Measurements from ENCODE around the gene BICDL1.
"Not testable (repeated sequence)": the region's sequence is repeated elsewhere in the genome, so short reads cannot be mapped to it uniquely, and the experiment has no call there.

Gene BICDL1, protein sequence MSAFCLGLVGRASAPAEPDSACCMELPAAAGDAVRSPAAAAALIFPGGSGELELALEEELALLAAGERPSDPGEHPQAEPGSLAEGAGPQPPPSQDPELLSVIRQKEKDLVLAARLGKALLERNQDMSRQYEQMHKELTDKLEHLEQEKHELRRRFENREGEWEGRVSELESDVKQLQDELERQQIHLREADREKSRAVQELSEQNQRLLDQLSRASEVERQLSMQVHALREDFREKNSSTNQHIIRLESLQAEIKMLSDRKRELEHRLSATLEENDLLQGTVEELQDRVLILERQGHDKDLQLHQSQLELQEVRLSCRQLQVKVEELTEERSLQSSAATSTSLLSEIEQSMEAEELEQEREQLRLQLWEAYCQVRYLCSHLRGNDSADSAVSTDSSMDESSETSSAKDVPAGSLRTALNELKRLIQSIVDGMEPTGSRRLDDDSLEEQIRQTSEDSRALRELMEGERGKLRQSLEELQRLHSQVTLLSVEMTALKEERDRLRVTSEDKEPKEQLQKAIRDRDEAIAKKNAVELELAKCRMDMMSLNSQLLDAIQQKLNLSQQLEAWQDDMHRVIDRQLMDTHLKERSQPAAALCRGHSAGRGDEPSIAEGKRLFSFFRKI

GRCh38 chr12:119988472-119989360 is at the start of gene BICDL1:
Gene BICDL1 (plus strand): TSS chr12:119989236. CDS start chr12:119989869, 633 bp downstream.
- no peak for FAIRE-seq
- peak; percentile 34 for DNase-seq (ENCODE audit: low spot score)

GRCh38 chr12:119940897-119941296 is 48.1 kb upstream of the BICDL1 start:
- DNase-seq (ENCODE audit: low spot score) (peak; percentile 94), FAIRE-seq (peak; percentile 88)

- FAIRE-seq (no peak), DNase-seq (ENCODE audit: low spot score) (no peak)
Observed at GRCh38 chr12:119942386-119942785, 46.6 kb upstream of the BICDL1 start.

- FAIRE-seq (no peak), DNase-seq (ENCODE audit: low spot score) (no peak)
Observed at GRCh38 chr12:119946213-119946612, 42.8 kb upstream of the BICDL1 start.

DNA sequence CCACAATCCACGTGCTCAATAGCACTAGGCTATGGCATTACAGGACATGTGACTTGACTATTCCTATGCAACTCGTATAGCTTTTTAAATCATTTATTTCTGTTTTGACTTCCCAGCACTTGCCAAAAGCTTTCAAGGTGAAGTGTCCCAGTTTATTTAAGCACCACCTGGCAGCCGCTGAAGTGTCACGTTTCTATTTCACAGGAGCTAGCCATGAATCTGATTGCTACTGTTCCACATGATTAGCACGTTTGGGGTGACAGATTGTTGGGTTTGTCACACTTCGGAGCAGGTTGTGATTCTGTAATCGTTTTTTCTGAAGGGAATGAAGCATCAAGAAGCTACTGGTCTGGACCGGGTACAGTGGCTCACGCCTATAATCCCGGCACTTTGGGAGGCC is 39.9 kb upstream of the BICDL1 start:
- FAIRE-seq, result no peak
- DNase-seq (ENCODE audit: low spot score), result no peak

GRCh38 chr12:119949594-119949993 is 39.4 kb upstream of the BICDL1 start:
- FAIRE-seq (no peak), DNase-seq (ENCODE audit: low spot score) (no peak)

GRCh38 chr12:119956047-119956446 is 33.0 kb upstream of the BICDL1 start:
- DNase-seq (ENCODE audit: low spot score), result no peak

DNA sequence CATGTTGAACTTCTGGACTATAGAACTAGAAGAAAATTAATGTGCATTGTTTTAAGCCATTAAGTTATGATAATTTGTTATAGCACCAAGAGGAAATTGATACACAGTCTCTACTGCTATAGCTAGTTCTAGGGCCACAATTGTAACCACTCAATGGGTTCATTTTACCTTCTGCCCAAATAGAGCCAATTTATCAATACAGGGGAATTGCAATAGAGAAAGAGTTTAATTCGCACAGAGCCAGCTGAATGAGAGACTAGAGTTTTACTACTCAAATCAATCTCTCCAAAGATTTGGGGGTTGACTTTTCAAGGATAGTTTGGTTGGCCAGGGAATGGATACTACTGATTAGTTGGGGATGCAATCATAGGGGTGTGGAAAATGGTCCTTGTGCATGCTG is 31.9 kb upstream of the BICDL1 start:
- DNase-seq (ENCODE audit: low spot score), result no peak
- no peak for FAIRE-seq

More at GRCh38 chr12:119956047-119956446, 33.0 kb upstream of the BICDL1 start:
- FAIRE-seq, result no peak

- no peak for DNase-seq (ENCODE audit: low spot score)
- FAIRE-seq, result no peak
Observed at GRCh38 chr12:119959435-119959834, 29.6 kb upstream of the BICDL1 start.

DNA sequence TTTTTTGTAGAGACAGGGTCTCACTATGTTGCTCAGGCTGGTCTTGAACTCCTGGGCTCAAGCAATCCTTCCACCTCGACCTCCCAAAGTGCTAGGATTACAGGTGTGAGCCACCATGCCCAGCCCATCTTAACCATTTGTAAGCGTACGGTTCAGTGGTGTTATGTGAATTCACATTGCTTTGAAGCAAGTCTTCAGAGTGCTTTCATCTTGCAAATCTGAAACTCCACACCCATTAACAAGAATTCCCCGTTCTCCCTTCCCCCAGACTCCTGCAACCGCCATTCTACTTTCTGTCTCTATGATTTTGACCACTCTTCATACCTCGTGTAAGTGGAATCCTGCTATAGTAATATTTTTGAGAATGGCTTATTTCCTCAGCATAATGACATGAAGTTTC is 24.9 kb upstream of the BICDL1 start:
- DNase-seq (ENCODE audit: low spot score), result no peak
- FAIRE-seq, result no peak

GRCh38 chr12:119964929-119965328 is 24.1 kb upstream of the BICDL1 start:
- FAIRE-seq (no peak), DNase-seq (ENCODE audit: low spot score) (no peak)

DNA sequence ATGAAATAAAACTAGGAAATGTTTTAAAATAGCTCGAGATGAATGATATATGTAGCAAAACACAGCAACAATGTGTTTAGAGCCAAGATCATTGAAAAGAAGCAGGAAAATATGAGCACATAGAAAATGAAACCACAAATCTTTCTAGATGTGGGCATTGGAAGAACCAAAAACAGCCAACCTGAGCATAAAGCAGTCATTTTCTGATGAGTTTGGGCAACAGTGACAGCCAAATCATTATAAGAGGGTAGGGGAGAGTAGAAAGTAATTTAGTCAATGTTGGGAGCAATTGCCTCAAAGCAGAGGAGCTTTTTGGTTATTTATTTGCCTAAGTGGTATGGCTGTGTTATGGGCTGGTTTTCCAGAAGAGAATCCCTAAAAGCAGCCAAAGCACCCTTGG is 8.8 kb upstream of the BICDL1 start:
- no peak for FAIRE-seq
- no peak for DNase-seq (ENCODE audit: low spot score)

DNA sequence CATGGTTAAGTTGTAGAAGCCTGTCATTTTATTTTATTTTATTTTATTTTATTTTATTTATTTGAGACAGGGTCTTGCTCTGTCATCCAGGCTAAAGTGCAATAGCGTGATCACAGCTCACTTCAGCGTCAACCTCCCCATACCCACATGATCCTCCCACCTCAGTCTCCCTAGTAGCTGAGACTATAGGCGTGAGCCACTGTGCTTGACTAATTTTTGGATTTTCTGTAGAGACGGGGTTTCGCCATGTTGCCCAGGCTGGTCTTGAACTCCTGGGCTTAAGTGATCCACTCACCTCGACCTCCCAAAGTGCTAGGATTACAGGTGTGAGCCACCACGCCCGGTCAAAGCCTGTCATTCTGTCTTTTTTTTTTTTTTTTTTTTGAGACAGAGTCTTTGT is 8.3 kb upstream of the BICDL1 start:
- FAIRE-seq; DNase-seq (ENCODE audit: low spot score): not testable (repeated sequence)

- FAIRE-seq, result no peak
Observed at GRCh38 chr12:119989361-119989730, 310 bp downstream of the BICDL1 start.

DNA sequence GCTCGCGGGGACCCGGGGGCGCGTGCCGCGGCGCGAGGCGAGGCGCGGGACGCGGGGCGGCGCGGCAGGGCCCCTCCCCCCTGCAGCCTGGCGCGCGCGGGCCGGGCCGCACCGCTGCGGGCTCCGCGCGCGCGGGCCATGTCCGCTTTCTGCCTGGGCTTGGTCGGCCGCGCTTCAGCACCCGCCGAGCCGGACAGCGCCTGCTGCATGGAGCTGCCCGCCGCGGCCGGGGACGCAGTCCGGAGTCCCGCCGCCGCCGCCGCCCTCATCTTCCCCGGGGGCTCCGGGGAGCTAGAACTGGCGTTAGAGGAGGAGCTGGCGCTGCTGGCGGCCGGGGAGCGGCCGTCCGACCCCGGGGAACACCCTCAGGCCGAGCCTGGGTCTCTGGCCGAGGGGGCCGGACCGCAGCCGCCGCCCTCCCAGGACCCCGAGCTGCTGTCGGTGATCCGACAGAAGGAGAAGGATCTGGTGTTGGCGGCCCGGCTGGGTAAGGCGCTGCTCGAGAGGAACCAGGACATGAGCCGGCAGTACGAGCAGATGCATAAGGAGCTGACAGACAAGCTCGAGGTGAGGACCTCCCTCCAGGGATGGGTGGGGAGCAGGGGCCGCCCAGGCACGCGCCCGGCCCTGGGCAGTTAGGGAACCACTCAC is 820 bp downstream of the BICDL1 start:
- FAIRE-seq (no peak), DNase-seq (ENCODE audit: low spot score) (peak; percentile 15)

More at GRCh38 chr12:119989361-119989730, 310 bp downstream of the BICDL1 start:
- DNase-seq (ENCODE audit: low spot score), result peak; percentile 17

DNA sequence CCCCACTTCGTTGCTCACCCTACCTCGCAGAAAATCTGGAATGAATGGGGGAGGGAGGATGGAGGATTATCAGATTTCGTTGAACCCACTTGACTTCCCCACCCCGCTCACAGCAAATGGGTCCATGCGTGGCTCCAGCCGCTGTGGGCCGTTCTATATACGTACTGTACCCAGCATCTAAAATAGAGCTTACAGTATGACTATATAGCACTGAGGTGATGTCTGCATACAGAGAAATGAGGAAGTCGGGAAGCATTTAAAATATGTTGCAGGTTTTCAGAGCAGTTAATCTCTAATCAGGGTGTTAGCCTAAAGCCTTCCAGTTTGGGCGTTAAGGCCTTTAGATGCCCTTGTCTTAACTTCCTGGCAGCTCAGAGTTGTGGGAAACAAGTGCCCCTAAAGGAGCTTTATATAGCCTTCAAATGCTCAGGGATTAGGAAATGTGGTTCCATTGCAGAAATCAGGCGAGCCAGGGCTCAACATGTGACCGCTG is 1.4 kb downstream of the BICDL1 start:
- no peak for FAIRE-seq
- DNase-seq (ENCODE audit: low spot score), result no peak

GRCh38 chr12:119992129-119992705 is 3.2 kb downstream of the BICDL1 start:
- FAIRE-seq (no peak), DNase-seq (ENCODE audit: low spot score) (no peak)

DNA sequence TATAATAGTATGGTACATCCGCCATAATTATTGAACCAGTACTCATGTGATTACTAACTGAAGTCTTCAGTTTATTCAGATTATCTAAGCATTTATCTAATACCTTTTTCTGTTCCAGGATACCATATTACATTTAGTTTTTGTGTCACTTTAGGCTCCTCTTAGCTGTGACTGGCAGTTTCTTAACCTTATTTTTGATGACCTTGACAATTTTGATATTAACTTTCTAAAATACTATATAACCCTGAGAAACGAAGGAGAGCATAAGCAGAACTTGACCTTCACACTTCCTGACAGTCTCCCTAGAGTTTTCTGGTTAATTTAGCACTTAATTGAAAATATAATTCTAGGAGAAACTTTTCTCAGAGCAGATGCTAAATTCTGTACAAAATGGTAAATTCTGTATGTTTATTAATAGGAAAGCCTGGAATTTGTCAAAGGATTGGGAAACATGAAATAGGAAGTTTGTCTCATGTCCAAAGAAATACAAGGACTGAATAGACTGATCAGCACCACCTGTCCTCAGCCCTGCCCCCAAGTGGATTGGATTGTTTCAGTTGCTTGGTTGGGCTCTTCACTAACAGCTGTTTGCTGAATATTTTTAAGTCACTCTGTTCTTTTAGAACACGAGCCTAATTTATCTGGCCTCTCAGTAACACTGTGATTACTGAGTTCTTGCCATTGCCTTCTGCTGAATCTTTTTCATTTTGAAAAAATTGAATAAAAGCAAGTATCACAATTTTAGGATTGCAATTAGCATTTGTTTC is 6.0 kb downstream of the BICDL1 start:
- FAIRE-seq, result no peak

GRCh38 chr12:119996417-119996816 is 7.4 kb downstream of the BICDL1 start:
- DNase-seq (ENCODE audit: low spot score) (no peak), FAIRE-seq (no peak)

More for the DNA sequence above, 6.0 kb downstream of the BICDL1 start:
- DNase-seq (ENCODE audit: low spot score), result no peak
